GM23338 (cell line): ENCODE results near the gene HRK. TPM values are rescaled to one million over a fixed set of nuclear protein-coding genes. Genes with fewer than 3 reads are reported as not detected.

Source experiments
- ATAC-seq: fragments of 200-7000 bp; cut with Tn5 transposase; 3 replicates; pipeline ENCODE4 v1.9.1; 2020
- DNase-seq: peaks from one replicate; pipeline ENCODE4 v3.0.0-alpha.2; 2015; ENCODE audit warnings: low spot score
- H2AFZ ChIP-seq: fragments of 200-600 bp; sonication (generic); 2 replicates; pipeline ENCODE4 v1.8.0; 2016; ENCODE audit warnings: antibody characterized with exemption, mild to moderate bottlenecking, moderate library complexity
- H3F3A ChIP-seq: fragments of 200-600 bp; sonication (generic); replicated peaks from 2 replicates; pipeline ENCODE4 v1.8.0; 2017; ENCODE audit warnings: antibody characterized with exemption, mixed run types, low read depth
- H3K27ac ChIP-seq: fragments of 200-600 bp; sonication (generic); 2 replicates; pipeline ENCODE4 v1.6.1; 2016; ENCODE audit warnings: low read depth
- H3K27me3 ChIP-seq: fragments of 200-600 bp; sonication (generic); 2 replicates; pipeline ENCODE4 v1.8.0; 2016; ENCODE audit warnings: mild to moderate bottlenecking, mixed run types, moderate library complexity; ENCODE audit not compliant: insufficient read depth
- H3K36me3 ChIP-seq: fragments of 200-600 bp; sonication (generic); 2 replicates; pipeline ENCODE4 v1.8.0; 2016; ENCODE audit warnings: mild to moderate bottlenecking; ENCODE audit not compliant: insufficient read depth
- H3K4me1 ChIP-seq: fragments of 200-600 bp; sonication (generic); 2 replicates; pipeline ENCODE4 v1.8.0; 2016; ENCODE audit warnings: mild to moderate bottlenecking, moderate library complexity; ENCODE audit not compliant: insufficient read depth
- H3K4me2 ChIP-seq: fragments of 200-600 bp; sonication (generic); 2 replicates; pipeline ENCODE4 v1.7.1; 2017; ENCODE audit warnings: mixed run types
- H3K4me3 ChIP-seq: fragments of 200-600 bp; sonication (generic); 2 replicates; pipeline ENCODE4 v1.6.1; 2016; ENCODE audit warnings: mixed run types
- H3K79me2 ChIP-seq: fragments of 200-600 bp; sonication (generic); replicated peaks from 2 replicates; pipeline ENCODE4 v1.8.0; 2017; ENCODE audit warnings: mild to moderate bottlenecking; ENCODE audit not compliant: insufficient read depth
- H3K9me2 ChIP-seq: fragments of 200-600 bp; sonication (generic); 2 replicates; pipeline ENCODE4 v1.8.0; 2017; ENCODE audit not compliant: insufficient read depth
- H4K20me1 ChIP-seq: fragments of 200-600 bp; sonication (generic); replicated peaks from 2 replicates; pipeline ENCODE4 v1.8.0; 2017; ENCODE audit warnings: mild to moderate bottlenecking; ENCODE audit not compliant: insufficient read depth
- H3K27ac Mint-ChIP-seq: 2 replicates; pipeline ENCODE4 v1.8.0; 2020; ENCODE audit warnings: inconsistent platforms, mild to moderate bottlenecking, moderate library complexity, mixed read lengths
- H3K27me3 Mint-ChIP-seq: 3 replicates; pipeline ENCODE4 v1.8.0; 2022; ENCODE audit warnings: low read depth, mild to moderate bottlenecking, moderate library complexity, mixed read lengths, inconsistent platforms; ENCODE audit not compliant: insufficient read depth, poor library complexity
- H3K36me3 Mint-ChIP-seq: 3 replicates; pipeline ENCODE4 v1.8.0; 2021; ENCODE audit warnings: low read depth, mild to moderate bottlenecking, inconsistent platforms, moderate library complexity, mixed read lengths
- H3K4me1 Mint-ChIP-seq: 3 replicates; pipeline ENCODE4 v1.8.0; 2020; ENCODE audit warnings: mild to moderate bottlenecking, inconsistent platforms, mixed read lengths
- H3K4me3 Mint-ChIP-seq: 3 replicates; pipeline ENCODE4 v1.8.0; 2021; ENCODE audit warnings: moderate library complexity, mild to moderate bottlenecking, inconsistent platforms, mixed read lengths
- H3K9me3 Mint-ChIP-seq: 3 replicates; pipeline ENCODE4 v1.8.0; 2020; ENCODE audit warnings: moderate library complexity, mild to moderate bottlenecking, inconsistent platforms, mixed read lengths
- CREB1 ChIP-seq: fragments of 250-450 bp; sonication (Bioruptor Pico); IDR thresholded peaks from 2 replicates; pipeline ENCODE4 v1.5.0; 2020; ENCODE audit warnings: low read depth, mild to moderate bottlenecking, moderate library complexity
- CTCF ChIP-seq, 2 experiments: fragments of 200-600 bp in 1 of 2; sonication (generic) in 1 of 2; conservative IDR thresholded peaks; 2 replicates each; pipeline versions ENCODE4 v1.5.1 to v1.6.1; 2016 to 2017; ENCODE audit warnings: antibody characterized with exemption in 2 of 2, low read depth in 2 of 2, mild to moderate bottlenecking in 2 of 2, moderate library complexity in 1 of 2
- ETS1 ChIP-seq: IDR thresholded peaks from 2 replicates; pipeline ENCODE4 v1.6.1; 2016; ENCODE audit warnings: antibody characterized with exemption
- EZH2 ChIP-seq: fragments of 200-600 bp; sonication (generic); IDR thresholded peaks from one replicate; pipeline ENCODE4 v1.8.0; 2017; ENCODE audit warnings: antibody characterized with exemption, mild to moderate bottlenecking, low read depth; ENCODE audit not compliant: unreplicated experiment
- EZH2phosphoT487 ChIP-seq: fragments of 200-600 bp; sonication (generic); IDR thresholded peaks from one replicate; pipeline ENCODE4 v1.8.1; 2018; ENCODE audit warnings: antibody characterized with exemption; ENCODE audit not compliant: unreplicated experiment
- JUNB ChIP-seq: IDR thresholded peaks from one replicate; pipeline ENCODE4 v1.6.1; 2016; ENCODE audit warnings: antibody characterized with exemption; ENCODE audit not compliant: unreplicated experiment
- POLR2AphosphoS5 ChIP-seq: IDR thresholded peaks from 2 replicates; pipeline ENCODE4 v1.6.1; 2016; ENCODE audit warnings: antibody characterized with exemption, low read depth
- STAT1 ChIP-seq: IDR thresholded peaks from one replicate; pipeline ENCODE4 v1.6.1; 2016; ENCODE audit warnings: antibody characterized with exemption; ENCODE audit not compliant: unreplicated experiment
- ZNF114 ChIP-seq: fragments of 250-450 bp; sonication (Bioruptor Pico); IDR thresholded peaks from 2 replicates; pipeline ENCODE4 v1.5.0; 2020; ENCODE audit warnings: mild to moderate bottlenecking, moderate library complexity
- ZNF331 ChIP-seq: fragments of 250-450 bp; sonication (Bioruptor Pico); IDR thresholded peaks from 2 replicates; pipeline ENCODE4 v1.5.0; 2020; ENCODE audit warnings: low read depth, mild to moderate bottlenecking, moderate library complexity
- polyA plus RNA-seq: library from polyadenylated mRNA; unstranded; fragments of >200 nt; fragmentation: Nextera tagmentation; extraction: Ambion mirVana; gene quantifications from 2 replicates; pipeline ENCODE4 v1.2.1, GENCODE V29; 2016
- total RNA-seq: library from RNA; depleted of rRNA; stranded (reverse); fragments of >200 nt; shearing (Covaris generic); gene quantifications from 2 replicates; pipeline ENCODE4 v1.2.3, GENCODE V29; 2014
- TF ChIP-seq, protein P1 (sequence below): fragments of 250-450 bp; sonication (Bioruptor Pico); IDR thresholded peaks from 2 replicates; pipeline ENCODE4 v1.5.0; 2020; ENCODE audit warnings: mild to moderate bottlenecking, moderate library complexity
- TF ChIP-seq, protein P2 (sequence below): IDR thresholded peaks from one replicate; pipeline ENCODE4 v1.6.1; 2018; ENCODE audit warnings: antibody characterized with exemption; ENCODE audit not compliant: unreplicated experiment

The HRK gene
- total and polyA plus RNA-seq, 2 experiments from 2014 or later: 1.7 to 1.9 TPM

- TF ChIP-seq, protein P1, sequence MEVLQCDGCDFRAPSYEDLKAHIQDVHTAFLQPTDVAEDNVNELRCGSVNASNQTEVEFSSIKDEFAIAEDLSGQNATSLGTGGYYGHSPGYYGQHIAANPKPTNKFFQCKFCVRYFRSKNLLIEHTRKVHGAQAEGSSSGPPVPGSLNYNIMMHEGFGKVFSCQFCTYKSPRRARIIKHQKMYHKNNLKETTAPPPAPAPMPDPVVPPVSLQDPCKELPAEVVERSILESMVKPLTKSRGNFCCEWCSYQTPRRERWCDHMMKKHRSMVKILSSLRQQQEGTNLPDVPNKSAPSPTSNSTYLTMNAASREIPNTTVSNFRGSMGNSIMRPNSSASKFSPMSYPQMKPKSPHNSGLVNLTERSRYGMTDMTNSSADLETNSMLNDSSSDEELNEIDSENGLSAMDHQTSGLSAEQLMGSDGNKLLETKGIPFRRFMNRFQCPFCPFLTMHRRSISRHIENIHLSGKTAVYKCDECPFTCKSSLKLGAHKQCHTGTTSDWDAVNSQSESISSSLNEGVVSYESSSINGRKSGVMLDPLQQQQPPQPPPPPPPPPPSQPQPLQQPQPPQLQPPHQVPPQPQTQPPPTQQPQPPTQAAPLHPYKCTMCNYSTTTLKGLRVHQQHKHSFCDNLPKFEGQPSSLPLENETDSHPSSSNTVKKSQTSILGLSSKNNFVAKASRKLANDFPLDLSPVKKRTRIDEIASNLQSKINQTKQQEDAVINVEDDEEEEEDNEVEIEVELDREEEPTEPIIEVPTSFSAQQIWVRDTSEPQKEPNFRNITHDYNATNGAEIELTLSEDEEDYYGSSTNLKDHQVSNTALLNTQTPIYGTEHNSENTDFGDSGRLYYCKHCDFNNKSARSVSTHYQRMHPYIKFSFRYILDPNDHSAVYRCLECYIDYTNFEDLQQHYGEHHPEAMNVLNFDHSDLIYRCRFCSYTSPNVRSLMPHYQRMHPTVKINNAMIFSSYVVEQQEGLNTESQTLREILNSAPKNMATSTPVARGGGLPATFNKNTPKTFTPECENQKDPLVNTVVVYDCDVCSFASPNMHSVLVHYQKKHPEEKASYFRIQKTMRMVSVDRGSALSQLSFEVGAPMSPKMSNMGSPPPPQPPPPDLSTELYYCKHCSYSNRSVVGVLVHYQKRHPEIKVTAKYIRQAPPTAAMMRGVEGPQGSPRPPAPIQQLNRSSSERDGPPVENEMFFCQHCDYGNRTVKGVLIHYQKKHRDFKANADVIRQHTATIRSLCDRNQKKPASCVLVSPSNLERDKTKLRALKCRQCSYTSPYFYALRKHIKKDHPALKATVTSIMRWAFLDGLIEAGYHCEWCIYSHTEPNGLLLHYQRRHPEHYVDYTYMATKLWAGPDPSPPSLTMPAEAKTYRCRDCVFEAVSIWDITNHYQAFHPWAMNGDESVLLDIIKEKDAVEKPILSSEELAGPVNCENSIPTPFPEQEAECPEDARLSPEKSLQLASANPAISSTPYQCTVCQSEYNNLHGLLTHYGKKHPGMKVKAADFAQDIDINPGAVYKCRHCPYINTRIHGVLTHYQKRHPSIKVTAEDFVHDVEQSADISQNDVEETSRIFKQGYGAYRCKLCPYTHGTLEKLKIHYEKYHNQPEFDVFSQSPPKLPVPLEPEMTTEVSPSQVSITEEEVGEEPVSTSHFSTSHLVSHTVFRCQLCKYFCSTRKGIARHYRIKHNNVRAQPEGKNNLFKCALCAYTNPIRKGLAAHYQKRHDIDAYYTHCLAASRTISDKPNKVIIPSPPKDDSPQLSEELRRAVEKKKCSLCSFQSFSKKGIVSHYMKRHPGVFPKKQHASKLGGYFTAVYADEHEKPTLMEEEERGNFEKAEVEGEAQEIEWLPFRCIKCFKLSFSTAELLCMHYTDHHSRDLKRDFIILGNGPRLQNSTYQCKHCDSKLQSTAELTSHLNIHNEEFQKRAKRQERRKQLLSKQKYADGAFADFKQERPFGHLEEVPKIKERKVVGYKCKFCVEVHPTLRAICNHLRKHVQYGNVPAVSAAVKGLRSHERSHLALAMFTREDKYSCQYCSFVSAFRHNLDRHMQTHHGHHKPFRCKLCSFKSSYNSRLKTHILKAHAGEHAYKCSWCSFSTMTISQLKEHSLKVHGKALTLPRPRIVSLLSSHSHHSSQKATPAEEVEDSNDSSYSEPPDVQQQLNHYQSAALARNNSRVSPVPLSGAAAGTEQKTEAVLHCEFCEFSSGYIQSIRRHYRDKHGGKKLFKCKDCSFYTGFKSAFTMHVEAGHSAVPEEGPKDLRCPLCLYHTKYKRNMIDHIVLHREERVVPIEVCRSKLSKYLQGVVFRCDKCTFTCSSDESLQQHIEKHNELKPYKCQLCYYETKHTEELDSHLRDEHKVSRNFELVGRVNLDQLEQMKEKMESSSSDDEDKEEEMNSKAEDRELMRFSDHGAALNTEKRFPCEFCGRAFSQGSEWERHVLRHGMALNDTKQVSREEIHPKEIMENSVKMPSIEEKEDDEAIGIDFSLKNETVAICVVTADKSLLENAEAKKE (CRISPR knock-in tag): no peak
- no peak for TF ChIP-seq EZH2
Measured at GRCh38 chr12:116890330-116890729, 9.1 kb upstream of the HRK start (continued).

DNA sequence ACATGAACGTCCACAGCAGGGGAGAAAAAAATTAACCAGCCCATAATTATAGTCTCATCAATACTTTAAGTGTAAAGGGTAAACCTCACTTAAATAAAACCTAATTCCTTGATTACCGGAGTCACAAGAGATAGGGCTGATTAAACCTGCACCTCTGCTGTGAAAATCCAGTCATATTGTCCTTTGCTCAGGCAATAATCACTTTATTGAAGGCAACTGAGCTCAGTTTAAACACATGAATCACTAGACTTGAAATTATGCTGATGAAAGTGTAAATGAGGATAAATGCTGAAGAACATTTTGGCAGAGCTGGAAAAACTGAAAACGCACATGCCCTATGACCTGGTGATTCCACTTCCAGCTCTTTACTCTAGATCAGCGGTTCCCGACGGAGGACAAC lies 6.7 kb upstream of the HRK start:
- H3F3A ChIP-seq: no peaks in the 10 kb centered on the region
- H3K4me1 ChIP-seq: no peaks in the 10 kb centered on the region
- Mint-ChIP-seq H3K27ac (no peak overlapping the region), H3K4me3 (no peak overlapping the region), H3K4me1 (no peaks in the 10 kb centered on the region), H3K36me3 (no peaks in the 10 kb centered on the region), H3K27me3 (peaks cover 9% of the 10 kb centered on the region), H3K9me3 (no peaks in the 10 kb centered on the region)
- no peaks in the 10 kb centered on the region for H4K20me1 ChIP-seq
- H3K9me2 ChIP-seq: no peaks in the 10 kb centered on the region
- no peak overlapping the region for H2AFZ ChIP-seq
- H3K36me3 ChIP-seq: no peaks in the 10 kb centered on the region
- H3K27ac ChIP-seq: no peak overlapping the region
- DNase-seq (no peak), ATAC-seq (no peak)
- H3K4me2 ChIP-seq: no peak overlapping the region
- no peak overlapping the region for H3K4me3 ChIP-seq
- no peaks in the 10 kb centered on the region for H3K79me2 ChIP-seq
- H3K27me3 ChIP-seq: peaks cover 20% of the 10 kb centered on the region
- TF ChIP-seq POLR2AphosphoS5: no peak
- no peak for TF ChIP-seq CTCF (conservative IDR thresholded peaks at IDR 0.05; ENCODE audit: low read depth in 2 of 2)
- TF ChIP-seq CREB1: no peak
- TF ChIP-seq ZNF114: no peak
- no peak for TF ChIP-seq STAT1
- TF ChIP-seq JUNB: no peak
- TF ChIP-seq ETS1: no peak
- TF ChIP-seq, protein P2, sequence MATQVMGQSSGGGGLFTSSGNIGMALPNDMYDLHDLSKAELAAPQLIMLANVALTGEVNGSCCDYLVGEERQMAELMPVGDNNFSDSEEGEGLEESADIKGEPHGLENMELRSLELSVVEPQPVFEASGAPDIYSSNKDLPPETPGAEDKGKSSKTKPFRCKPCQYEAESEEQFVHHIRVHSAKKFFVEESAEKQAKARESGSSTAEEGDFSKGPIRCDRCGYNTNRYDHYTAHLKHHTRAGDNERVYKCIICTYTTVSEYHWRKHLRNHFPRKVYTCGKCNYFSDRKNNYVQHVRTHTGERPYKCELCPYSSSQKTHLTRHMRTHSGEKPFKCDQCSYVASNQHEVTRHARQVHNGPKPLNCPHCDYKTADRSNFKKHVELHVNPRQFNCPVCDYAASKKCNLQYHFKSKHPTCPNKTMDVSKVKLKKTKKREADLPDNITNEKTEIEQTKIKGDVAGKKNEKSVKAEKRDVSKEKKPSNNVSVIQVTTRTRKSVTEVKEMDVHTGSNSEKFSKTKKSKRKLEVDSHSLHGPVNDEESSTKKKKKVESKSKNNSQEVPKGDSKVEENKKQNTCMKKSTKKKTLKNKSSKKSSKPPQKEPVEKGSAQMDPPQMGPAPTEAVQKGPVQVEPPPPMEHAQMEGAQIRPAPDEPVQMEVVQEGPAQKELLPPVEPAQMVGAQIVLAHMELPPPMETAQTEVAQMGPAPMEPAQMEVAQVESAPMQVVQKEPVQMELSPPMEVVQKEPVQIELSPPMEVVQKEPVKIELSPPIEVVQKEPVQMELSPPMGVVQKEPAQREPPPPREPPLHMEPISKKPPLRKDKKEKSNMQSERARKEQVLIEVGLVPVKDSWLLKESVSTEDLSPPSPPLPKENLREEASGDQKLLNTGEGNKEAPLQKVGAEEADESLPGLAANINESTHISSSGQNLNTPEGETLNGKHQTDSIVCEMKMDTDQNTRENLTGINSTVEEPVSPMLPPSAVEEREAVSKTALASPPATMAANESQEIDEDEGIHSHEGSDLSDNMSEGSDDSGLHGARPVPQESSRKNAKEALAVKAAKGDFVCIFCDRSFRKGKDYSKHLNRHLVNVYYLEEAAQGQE: no peak
- no peak for TF ChIP-seq ZNF331
- no peak for TF ChIP-seq EZH2phosphoT487
- TF ChIP-seq EZH2: no peak
